Subcutaneous adipose tissue (tissue), 4 donors: ENCODE results near the gene GHR. TPM values are rescaled to one million over a fixed set of nuclear protein-coding genes. Genes with fewer than 3 reads are reported as not detected.

Experiments used
- CTCF ChIP-seq: fragments of 450-650 bp; IDR thresholded peaks from one replicate; pipeline ENCODE4 v1.5.1; 2016; ENCODE audit warnings: low read depth, mild to moderate bottlenecking, control low read depth, antibody characterized with exemption, moderate library complexity
- total RNA-seq, 4 donors: library from RNA; depleted of rRNA; stranded (reverse); fragments of >200 nt; gene quantifications; one replicate each; pipeline ENCODE4 v1.1.0, GENCODE V29; 2016

GHR gene
- total RNA-seq, 4 donors from 2014 or later, result 191 to 311 (median 280) TPM

DNA sequence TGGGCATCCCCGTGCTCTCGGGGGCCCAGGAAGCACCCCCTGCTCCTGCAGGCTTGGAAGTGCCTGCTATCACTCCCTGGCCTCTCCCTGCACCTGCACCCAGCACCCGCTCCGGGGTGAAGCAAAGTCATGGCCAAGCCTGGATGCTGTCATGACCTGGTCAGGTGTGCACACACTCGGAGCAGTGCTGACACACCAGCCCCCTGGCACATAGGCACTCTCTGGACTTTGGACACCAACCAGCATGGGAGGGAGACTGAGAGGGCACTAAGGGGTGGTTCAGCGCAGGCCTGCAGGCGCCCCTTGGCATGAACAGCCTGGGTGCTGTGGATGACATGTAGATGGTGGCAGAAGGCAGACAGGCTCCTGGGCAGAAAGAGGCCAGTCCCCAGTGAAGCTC, 158.6 kb downstream of the GHR start:
- no peak for TF ChIP-seq CTCF

- no peak for TF ChIP-seq CTCF
These were observed 159.5 kb downstream of the GHR start for GRCh38 chr5:42582723-42583122.

GRCh38 chr5:42583322-42583721, 160.1 kb downstream of the GHR start:
- no peak for TF ChIP-seq CTCF

- no peak for TF ChIP-seq CTCF
These were observed 163.4 kb downstream of the GHR start for GRCh38 chr5:42586625-42587024.

DNA sequence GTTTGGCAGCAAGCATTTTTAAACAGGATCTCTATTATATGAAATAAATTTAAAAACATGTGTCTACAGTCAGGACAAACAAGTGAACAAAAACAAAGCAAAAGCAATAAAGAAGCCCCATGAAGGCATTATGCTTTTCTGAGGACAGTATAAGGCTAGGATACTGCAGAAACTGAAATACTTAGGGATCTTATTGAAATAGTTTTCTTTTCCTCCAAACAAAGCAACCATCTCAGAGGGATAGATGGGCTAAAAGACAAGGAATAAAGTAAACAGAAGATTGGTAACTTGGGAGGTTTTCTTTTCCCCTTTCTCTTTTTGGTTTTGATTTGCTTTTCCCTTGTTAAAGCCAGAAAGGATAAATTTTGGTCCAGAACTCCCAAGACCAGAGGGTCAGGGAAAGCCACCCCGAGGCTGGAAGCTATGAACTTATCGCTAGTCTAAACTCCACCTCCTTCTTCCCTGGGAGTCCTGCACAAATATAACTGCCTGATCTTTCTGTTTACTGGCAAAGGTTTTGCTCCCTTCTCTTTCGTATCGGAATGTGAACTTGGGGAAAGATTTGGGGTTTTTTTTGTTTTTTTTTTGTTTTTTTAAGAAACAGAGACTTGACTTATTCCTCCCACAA, 164.0 kb downstream of the GHR start:
- TF ChIP-seq CTCF, result no peak

- TF ChIP-seq CTCF, result no peak
These were observed 167.3 kb downstream of the GHR start for GRCh38 chr5:42590566-42590965.

DNA sequence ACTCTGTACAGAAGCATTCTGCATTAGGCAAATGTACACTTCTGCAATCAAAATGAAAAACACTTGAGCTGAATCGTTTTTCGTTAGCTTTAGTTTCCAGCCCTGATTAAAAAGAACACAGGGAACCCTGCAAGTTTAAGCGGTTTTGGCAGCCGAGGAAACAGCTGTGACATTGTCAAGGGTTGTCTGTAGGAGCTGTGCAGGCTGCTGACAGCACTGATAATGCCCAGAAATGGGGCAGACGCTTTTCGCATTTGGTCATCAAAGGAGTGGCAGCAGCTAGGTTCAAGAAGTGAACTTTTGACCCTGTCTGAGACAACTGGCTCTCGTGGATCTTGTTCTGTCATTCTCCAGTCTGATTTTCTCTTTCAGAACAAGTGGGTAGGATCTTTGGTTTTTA, 167.8 kb downstream of the GHR start:
- TF ChIP-seq CTCF, result no peak
